HEK293T (cell line): ENCODE data around the gene IL1B.

ENCODE experiments used
- ARNT ChIP-seq: fragments of 450-650 bp; IDR thresholded peaks from 2 replicates; pipeline ENCODE4 v1.6.1; 2017; ENCODE audit warnings: mild to moderate bottlenecking
- BHLHE40 ChIP-seq: fragments of 450-650 bp; IDR thresholded peaks from 2 replicates; pipeline ENCODE4 v1.6.1; 2016; ENCODE audit warnings: mild to moderate bottlenecking, moderate library complexity, borderline replicate concordance
- ELF4 ChIP-seq: fragments of 450-650 bp; IDR thresholded peaks from 2 replicates; pipeline ENCODE4 v1.6.1; 2017; ENCODE audit warnings: antibody characterized with exemption
- FOXM1 ChIP-seq: fragments of 450-650 bp; IDR thresholded peaks from 2 replicates; pipeline ENCODE4 v1.6.1; 2017; ENCODE audit warnings: mild to moderate bottlenecking, borderline replicate concordance
- HDGF ChIP-seq: fragments of 450-650 bp; IDR thresholded peaks from 2 replicates; pipeline ENCODE4 v1.6.1; 2017; ENCODE audit warnings: antibody characterized with exemption, borderline replicate concordance
- L3MBTL2 ChIP-seq: fragments of 450-650 bp; conservative IDR thresholded peaks from 2 replicates; pipeline ENCODE4 v1.6.1; 2016; ENCODE audit warnings: mild to moderate bottlenecking
- SP1 ChIP-seq: fragments of 450-650 bp; IDR thresholded peaks from 2 replicates; pipeline ENCODE4 v1.6.1; 2017
- SUZ12 ChIP-seq: fragments of 450-650 bp; IDR thresholded peaks from 2 replicates; pipeline ENCODE4 v1.6.1; 2016; ENCODE audit warnings: mild to moderate bottlenecking
- TARDBP ChIP-seq: fragments of 450-650 bp; IDR thresholded peaks from 2 replicates; pipeline ENCODE4 v1.6.1; 2016
- ZNF384 ChIP-seq: fragments of 450-650 bp; IDR thresholded peaks from 2 replicates; pipeline ENCODE4 v1.6.1; 2016
- TF ChIP-seq, protein P1 (sequence below): fragments of 450-650 bp; IDR thresholded peaks from 2 replicates; pipeline ENCODE4 v1.6.1; 2016

DNA sequence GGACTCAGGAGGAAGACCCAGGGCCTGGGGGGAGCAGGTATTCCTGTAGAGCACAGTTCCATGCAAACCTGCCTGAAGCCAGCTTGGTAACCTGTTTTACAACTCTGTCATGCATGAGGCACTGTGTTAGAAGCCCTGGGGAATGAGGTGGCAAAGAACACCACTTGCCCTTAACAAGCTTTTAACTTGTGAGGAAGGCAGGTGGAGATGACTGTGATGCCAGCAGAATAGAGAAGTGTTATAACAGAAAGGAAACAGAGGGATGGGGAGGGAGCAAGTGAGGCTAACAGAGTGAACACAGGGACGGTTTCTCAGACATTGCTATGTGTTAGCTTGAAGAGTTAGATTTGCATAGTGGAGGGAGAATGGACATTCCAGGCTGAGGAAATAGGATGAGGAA, 40.8 kb downstream of the IL1B start:
- no peak for TF ChIP-seq L3MBTL2
- TF ChIP-seq ELF4, result no peak
- TF ChIP-seq ZNF384, result no peak
- TF ChIP-seq ARNT, result no peak
- TF ChIP-seq SP1, result no peak
- TF ChIP-seq FOXM1, result no peak
- TF ChIP-seq SUZ12, result no peak
- TF ChIP-seq, protein P1, sequence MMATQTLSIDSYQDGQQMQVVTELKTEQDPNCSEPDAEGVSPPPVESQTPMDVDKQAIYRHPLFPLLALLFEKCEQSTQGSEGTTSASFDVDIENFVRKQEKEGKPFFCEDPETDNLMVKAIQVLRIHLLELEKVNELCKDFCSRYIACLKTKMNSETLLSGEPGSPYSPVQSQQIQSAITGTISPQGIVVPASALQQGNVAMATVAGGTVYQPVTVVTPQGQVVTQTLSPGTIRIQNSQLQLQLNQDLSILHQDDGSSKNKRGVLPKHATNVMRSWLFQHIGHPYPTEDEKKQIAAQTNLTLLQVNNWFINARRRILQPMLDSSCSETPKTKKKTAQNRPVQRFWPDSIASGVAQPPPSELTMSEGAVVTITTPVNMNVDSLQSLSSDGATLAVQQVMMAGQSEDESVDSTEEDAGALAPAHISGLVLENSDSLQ, result no peak
- TF ChIP-seq HDGF, result no peak
- TF ChIP-seq TARDBP, result no peak
- TF ChIP-seq BHLHE40, result no peak
